GM19240 (cell line): Measurements from ENCODE around the gene ANO2.
"Not testable (repeated sequence)": the region's sequence is repeated elsewhere in the genome, so short reads cannot be mapped to it uniquely, and the experiment has no call there.

ENCODE experiments used
- DNase-seq: peaks from one replicate; pipeline ENCODE4 v3.0.0; 2011; ENCODE audit warnings: low spot score; ENCODE audit not compliant: insufficient read length

Gene ANO2

GRCh38 chr12:5685935-5686334, 259.1 kb downstream of the ANO2 start:
- DNase-seq: no peak

- DNase-seq: no peak
Observed at GRCh38 chr12:5684989-5685388, 260.1 kb downstream of the ANO2 start.

DNA sequence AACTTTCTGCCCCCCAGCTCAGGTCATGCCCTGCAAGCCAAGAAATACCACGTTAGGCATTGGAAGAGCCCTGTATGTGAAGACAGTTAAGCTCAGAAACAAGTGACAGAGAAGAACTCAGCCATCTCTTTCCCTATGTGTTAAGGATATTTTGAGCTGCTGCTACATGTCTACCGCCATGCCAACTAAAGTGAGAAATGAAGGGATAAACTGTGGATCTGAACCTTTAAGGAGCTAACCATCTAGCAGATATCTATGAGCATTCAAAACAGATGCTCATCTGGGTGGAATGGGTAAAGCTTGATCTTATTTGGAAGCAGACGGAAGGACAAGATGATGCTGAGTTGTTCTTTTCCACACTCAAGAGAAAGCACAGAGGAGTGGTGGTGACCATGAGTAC, 262.5 kb downstream of the ANO2 start:
- DNase-seq: no peak

GRCh38 chr12:5678176-5678575, 266.9 kb downstream of the ANO2 start:
- no peak for DNase-seq

- not testable (repeated sequence) for DNase-seq
Observed at GRCh38 chr12:5669624-5670023, 275.4 kb downstream of the ANO2 start.

GRCh38 chr12:5665615-5666014, 279.4 kb downstream of the ANO2 start:
- no peak for DNase-seq

DNA sequence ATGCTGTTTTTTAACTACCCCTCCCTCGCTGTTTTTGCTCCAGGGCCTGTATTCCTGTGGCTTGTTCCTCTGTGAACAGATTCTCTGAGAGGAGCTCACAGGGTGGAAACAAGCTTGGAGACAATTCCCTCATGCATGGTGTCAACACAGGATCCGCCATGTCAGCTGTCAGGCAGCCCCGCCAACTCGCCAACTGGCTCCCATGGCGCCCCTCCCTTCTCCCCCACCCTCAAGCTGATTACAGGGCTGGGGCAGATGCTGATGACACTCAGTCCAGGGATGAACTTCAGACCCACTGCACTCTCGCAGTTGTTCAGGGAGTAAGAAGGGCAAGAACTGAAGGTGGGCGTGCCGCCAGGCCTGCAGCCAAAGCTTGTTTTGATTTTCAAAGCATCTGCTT, 283.2 kb downstream of the ANO2 start:
- no peak for DNase-seq

DNA sequence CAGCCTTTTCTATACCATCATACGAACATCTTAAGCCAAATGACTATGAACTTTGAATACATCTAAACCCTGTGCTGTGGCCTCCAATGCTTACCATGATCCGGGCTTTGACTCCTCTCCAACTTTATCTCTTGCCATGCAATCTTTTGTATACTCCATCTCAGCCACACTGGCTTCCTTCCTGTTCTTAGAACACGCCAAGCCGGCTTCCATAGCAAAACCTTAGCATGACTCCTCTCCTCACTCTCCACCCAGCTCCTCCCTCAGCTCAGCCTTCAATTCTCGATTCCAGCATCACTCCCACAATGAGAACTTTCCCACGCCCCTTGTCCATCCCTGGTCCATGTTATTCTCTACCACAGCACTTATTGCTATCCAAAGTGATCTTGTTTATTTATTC, 284.8 kb downstream of the ANO2 start:
- no peak for DNase-seq

DNA sequence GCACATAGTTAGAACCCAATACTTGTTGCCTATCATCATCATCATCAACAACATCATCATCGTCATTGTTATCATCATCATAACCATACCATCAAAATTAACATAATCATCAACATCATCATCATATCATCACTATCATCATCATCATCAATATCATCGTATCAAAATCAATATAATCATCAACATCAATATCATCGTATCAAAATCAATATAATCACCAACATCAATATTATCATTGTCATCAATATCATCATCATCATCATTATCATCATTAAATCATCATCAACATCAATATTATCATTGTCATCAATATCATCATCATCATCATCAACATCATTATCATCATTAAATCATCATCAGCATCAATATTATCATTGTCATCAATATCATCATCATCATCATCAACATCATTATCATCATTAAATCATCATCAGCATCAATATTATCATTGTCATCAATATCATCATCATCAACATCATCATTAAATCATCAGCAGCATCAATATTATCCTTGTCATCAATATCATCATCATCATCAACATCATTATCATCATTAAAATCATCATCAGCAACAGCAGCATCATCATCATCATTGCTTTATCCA, 286.6 kb downstream of the ANO2 start:
- not testable (repeated sequence) for DNase-seq

- DNase-seq: no peak
Observed at GRCh38 chr12:5656836-5657235, 288.2 kb downstream of the ANO2 start.

DNA sequence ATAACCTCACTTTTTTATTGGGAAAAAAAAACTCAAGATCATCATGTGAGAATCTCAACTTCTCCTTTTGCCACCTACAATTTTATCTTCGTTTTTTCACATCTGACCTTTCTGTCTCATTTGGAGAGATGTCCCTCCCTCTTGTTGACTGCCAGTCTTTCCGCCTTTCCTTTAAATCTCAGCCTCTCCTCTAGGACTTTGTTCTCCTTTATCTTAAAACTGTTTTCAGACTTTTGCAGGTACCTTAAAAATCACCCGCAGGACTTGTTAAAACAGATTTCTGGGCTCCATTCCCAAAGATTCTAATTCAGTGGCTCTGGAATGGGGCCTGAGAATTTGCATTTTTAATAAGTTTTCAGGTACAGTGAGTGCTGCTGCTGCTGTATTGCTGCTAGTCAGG, 289.9 kb downstream of the ANO2 start:
- no peak for DNase-seq

DNA sequence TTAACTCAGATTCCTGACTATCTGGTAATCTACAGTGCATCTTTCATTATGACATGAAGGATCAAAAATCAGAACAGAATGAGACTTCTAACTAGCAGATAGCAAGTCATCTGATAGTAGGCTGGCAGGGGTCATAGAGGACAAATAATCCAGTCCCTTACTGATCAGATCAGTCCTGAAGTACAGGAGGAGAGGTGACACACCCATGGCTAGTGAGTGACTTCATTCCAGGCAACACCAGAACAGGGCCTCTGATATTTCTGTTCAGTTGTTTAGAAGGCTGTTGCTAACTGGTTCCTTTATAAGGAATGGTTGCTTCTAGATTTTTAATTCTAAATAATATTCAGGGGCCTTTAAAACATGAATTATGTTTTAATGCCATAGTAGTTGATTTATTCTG, 291.0 kb downstream of the ANO2 start:
- DNase-seq: no peak

DNA sequence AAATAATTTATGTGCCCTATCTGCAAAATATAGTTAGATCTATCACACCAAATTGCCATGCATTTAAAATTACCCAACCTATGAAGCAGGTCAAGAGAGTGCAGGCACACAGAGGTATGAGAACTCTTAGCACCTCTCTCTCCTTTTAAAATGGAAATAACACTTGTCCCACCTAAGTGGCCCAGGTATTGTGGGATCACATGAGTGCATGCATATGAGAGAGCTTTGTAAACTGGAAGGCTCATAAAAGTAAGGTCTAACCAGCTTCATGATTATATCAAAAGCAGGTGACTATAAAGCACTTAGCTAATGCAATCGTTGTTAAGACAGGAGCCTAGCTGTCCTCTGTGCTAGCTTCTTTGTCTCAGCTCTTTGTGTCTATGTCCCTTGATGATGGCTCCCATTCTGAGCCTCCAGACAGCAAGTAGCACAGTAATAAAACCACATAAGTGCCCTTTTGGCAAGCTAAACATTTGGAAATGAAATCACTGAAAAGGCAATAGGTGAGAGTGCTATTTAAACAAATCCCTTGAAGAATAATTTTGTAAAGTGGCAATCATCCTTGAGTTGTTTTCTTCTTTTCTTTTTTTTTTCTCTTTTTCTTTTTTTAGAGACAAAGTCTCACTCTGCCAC, 294.1 kb downstream of the ANO2 start:
- no peak for DNase-seq

- no peak for DNase-seq
Observed at GRCh38 chr12:5650281-5650680, 294.8 kb downstream of the ANO2 start.

DNA sequence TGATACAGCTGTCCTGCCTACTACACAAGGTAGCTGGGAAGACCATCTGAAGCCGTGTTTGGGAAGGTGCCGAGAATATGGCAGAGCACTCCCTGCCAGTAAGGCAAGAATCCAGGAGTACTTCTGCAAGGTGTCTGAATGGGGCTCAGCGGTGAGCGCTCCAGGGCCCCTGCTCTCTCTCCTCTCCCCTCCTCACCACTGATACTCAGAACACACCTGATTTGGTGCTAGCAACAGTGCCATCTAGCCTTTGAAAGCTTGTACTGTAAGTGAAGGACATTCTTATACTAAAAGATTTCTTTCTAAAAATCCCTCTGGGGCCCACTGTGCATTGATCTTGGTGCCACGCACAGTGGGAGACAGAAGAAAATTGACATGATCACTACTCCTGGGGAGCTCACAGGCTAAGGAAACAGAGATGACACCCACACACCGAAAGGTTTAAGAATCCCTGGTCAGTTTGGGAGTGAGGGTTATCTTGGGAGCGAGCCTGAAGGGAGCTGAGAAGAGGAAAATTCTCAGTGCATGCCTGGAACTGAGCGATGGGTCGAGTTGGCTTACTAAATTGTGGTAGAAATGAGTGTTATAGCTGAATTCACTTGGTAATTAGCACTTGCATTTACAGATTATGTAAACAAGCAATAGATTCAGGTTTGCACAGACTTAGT, 296.2 kb downstream of the ANO2 start:
- DNase-seq: no peak

DNA sequence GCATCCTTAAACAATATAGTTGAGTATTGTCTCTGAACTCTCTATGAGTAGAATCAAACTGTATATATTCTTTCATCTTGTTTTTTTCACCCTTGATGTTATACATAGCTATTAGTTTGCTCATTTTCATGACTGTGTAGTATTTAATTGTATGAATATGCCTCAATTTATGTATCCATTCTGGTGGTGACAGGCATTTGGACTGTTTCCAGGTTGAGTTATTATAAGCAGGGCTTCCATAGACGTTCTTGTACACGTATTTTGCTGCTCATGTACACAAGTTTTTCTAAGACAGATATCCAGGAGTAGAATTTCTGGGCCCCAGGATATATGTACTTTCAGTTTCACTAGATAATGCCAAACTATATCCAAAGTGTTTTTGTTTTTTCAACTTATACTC, 301.8 kb downstream of the ANO2 start:
- no peak for DNase-seq

GRCh38 chr12:5637698-5638097, 307.4 kb downstream of the ANO2 start:
- DNase-seq: no peak

DNA sequence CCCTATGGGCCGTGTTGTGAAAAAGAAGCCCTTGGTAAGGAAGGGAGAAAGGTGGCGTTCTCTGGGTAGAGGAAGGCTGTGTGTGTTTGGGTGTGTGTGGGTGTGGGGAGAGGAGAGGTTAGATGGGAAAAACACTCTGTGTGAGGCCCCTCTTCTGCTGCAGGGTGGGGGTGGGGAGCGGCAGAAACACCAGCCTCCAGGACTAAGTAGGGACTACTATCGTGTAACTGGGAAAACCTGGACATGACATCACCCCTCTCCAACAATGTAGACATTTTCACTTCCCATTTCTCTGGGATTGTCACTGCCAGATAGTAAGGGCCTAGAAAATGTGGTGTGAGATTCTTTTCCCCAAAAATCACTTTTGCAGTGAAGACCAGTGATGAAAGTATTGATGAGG, 308.2 kb downstream of the ANO2 start:
- DNase-seq: no peak

- no peak for DNase-seq
Observed at GRCh38 chr12:5633106-5633505, 312.0 kb downstream of the ANO2 start.

- no peak for DNase-seq
Observed at GRCh38 chr12:5632453-5632852, 312.6 kb downstream of the ANO2 start.

GRCh38 chr12:5631497-5631896, 313.6 kb downstream of the ANO2 start:
- DNase-seq: no peak

DNA sequence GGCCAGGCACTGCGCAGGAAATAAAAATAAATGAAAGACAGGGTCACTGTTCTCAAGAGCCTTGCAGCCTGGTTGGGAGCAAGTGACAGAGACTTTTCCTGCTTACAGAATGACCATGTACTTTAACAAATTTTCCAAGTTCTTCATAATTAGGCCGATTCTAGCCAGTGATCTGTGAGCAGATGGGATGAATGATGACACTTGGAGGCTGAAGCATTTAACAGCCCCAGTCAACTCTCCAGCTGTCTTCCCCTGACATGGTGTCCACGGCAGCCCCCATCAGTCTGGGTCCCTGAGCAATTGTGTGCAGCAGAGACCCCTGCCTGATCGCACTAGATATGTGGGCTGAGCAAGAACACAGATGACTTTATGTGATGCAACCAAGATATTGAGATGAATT, 314.3 kb downstream of the ANO2 start:
- no peak for DNase-seq

GRCh38 chr12:5628501-5628900, 316.6 kb downstream of the ANO2 start:
- DNase-seq: no peak
